NCI-H526 treated with DMSO at 0.1 percent for 48 hours (cell line): ENCODE measurements around the gene UBE2H.
"Not testable (repeated sequence)": the region's sequence is repeated elsewhere in the genome, so short reads cannot be mapped to it uniquely, and the experiment has no call there.

Source experiments
- DNase-seq: peaks from one replicate; lab custom pipeline; 2025; lab: John Stamatoyannopoulos, UW

Gene UBE2H

DNA sequence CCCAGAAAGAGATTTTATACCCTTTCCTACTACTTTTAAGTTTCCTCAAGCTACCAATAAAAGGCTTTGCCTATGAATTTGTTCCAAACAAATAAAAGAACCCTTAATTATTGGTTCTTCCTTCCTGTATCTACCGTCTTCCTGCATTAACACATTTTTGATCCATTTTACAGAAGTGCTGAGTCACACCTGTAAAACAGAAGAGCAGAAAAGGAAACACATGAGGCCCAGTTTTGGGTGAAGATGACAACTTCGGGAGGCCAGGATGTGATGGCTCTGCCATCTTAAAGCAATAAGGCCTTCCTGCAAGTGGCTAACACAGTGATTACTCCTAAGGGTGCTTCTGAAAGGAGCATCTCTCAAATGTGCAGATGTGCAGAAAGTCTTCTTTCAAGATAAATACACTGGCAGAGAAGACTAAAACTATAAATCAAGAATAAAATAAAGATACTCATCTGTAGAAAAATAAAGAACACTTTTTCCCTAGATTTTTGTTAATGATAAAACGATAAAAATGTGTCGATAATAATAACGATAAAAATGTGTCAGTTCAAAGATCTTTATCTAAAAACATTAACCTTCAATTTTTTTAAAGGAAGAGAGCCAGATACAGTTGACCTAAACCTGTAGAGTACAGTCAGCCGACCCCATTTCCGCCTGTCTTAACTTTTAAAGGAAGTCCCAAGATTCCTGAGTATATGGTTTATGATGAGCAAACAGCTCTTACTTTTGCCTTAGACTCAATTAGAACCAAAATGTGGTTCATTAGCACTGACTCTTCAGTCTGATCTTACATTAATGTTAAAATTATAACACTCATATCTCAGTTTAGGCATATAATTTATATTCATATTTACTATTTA is 108.6 kb downstream of the UBE2H start:
- DNase-seq: no peak

- DNase-seq: no peak
Measured at GRCh38 chr7:129843365-129843898, 109.3 kb downstream of the UBE2H start.

DNA sequence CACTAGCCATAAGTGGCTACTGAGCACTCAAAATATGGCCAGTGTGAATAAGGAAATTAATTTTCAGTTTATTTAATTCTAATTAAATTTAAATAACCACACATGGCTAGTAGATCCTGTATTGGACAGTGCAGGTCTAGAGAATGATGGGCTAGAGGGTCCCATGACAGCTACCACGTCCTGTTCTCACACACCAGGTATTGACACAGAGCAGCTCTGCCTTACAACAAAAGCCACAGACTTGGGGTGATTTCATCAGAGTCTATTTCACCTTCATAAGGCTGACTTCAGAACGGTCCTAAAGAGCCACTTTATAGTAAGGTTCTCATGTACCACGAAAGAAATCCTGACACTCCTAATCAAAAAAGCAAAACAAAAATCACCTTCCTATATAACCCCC is 111.3 kb downstream of the UBE2H start:
- no peak for DNase-seq

DNA sequence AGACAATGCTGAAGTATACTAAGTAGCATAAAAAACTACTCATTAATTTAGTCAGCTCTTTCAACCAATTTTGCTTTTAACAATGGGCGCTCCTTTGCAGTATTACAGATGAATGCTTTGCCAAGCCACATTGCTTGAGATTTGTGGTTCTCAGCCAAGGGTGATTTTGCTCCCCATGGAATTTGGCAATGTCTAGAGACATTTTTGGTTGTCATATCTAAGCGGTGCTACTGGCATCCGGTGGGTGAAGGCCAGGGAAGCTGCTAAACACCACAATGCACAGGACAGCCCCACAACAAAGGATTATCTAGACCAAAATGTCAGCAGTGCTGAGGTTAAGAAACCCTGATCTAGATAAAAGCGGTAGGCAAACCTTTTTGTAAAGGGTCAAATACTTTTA is 112.0 kb downstream of the UBE2H start:
- no peak for DNase-seq

DNA sequence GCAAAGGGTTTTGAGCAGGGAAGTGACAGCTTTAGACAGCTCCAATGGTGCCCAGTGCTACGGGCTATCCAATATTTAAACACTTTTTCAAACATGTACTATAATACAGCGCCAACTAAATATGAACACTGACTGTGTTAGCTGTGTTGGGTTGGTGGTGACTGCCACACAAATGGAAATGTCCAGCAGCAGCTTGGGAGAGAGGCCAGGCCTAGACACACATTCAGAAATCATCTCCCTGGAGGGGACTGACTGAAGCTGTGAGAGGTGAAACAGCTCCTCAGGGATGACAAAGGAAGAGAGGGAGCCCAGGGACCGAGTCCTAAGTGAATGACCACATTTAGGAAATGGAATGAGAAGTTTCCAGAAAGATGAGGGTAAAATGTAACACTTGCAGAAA is 115.8 kb downstream of the UBE2H start:
- DNase-seq: no peak

DNA sequence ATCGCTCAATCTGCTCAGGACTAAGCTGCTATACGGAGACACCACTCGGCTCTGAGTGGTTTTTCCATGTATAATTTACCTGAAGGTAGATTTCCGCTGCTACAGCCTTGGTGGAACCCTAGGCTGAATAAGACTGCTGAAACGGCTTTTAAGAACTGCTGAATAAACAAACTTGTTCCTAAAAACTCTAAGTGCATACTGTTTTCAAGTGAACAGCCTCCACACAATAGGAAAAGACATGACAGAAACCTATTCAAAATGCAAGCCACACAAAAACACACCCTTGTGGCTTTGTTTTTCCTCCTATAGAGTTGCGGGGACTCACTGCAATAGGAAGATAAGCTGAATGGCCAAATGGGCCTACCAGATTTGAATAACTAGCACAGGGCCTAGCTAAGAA is 117.2 kb downstream of the UBE2H start:
- no peak for DNase-seq

DNA sequence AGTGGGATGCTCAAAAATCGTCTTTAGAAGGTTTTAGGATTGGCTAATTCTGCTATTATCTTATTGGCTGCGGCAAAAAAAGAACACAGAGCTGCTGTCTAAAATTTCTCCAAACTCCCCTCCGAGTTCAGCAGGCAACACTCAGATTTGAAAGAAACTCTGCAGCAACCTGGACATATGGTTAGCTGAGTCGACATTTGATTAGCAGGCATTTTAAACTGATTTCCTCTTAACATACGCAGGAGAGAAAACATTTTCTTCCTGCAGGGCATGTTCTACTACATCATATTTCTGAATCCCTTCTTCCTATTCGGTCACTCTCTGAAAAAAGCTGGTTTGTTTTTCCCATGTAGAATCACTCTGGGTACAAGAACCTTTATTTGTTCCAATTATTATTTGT is 119.4 kb downstream of the UBE2H start:
- DNase-seq: not testable (repeated sequence)

GRCh38 chr7:129832701-129833227 is 120.0 kb downstream of the UBE2H start:
- no peak for DNase-seq

GRCh38 chr7:129832282-129832681 is 120.5 kb downstream of the UBE2H start:
- DNase-seq: no peak

- DNase-seq: no peak
Measured at GRCh38 chr7:129831424-129832058, 121.2 kb downstream of the UBE2H start.

GRCh38 chr7:129830949-129831348 is 121.8 kb downstream of the UBE2H start:
- DNase-seq: no peak

GRCh38 chr7:129829737-129830631 is 122.8 kb downstream of the UBE2H start:
- peak; percentile 92 for DNase-seq

DNA sequence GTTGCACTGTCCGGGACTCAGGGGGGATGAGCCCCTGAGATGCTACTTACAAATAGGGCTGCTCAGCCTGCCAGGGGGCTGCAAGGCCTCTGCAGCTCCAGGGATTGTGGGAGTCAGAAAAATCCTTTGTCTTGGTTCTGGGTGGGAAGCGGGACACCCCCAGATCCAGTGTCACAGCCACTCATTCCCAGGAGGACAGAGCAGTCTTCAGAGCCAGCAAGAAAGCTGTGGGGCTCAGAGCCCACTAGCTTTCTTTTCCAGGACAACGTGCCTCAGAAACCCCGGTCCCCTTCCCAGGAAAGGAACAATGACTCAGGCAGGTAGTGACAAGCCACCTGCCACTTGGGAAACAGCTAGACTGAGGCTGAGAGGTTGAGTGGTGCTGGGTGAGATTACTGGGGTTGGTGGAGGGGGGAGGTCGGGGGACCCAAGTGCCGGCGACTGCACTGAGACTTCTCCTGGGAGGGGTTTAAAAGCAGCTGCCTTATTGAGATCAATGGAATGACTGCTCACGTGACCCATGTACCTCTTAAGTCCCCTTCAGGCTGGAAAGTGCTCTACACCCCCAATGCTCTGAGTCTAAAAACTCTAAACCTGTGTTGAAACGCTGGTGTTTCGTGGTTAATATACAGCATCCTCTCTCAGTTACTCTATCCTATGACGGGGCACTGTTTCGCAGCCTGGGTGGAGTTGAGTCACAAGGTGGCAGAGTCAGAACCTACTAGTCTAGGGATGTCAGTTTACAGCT is 123.6 kb downstream of the UBE2H start:
- peak; percentile 26 for DNase-seq

DNA sequence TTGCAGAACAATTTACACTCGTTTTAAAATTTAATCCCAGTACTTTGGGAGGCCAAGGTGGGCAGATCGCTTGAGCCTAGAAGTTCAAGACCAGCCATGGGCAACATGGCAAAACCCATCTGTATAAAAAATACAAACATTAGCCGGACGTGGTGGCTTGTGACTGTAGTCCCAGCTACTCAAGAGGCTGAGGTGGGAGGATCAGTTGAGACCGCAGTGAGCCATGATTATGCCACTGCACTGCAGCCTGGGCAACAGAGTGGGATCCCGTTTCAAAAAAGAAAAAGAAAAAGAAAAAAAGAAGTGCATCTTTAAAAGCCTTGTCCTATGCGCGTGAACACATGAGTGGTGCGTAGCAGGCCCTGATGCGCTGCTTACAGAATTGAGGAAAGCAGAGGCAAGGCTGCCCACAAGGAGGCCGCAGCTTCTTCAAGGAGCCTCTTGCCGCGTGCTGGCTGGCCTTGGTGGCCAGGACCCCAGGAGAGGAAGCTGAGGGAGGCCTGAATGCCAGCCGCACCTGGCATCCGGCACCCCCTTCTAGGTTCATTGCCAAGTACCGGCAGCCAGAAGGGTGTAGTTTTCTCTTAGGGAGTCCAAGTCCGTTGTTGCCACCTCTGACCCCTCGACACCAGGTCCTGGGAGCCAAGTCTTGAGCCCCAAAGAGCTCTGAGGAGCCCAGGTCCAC is 124.5 kb downstream of the UBE2H start:
- DNase-seq: no peak

DNA sequence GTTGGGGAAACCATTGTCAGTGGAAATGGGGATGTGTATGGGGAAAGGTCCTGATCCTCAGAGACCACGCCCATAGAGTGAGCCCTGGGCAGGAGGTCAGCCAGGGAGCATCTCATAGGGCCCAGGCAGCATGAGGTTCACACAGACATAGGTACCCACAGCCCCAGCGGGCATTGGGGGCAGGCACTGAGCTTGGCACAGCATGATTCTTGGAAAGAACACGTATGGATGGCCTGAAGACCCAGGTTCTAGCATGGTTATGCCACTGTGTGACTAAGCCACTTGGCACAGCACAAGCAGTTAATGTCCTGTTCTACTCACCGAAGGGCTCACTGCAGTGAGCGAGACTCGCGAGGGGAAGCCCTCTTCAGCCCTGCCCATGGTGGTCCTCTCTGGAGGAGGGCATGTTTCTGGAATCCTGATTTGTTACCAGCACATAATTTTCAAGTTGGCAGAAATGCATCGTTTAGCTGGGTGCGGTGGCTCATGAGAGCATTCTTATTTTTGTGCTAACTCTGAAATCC is 125.2 kb downstream of the UBE2H start:
- DNase-seq: no peak

- DNase-seq: not testable (repeated sequence)
Measured at GRCh38 chr7:129826895-129827294, 125.9 kb downstream of the UBE2H start.

DNA sequence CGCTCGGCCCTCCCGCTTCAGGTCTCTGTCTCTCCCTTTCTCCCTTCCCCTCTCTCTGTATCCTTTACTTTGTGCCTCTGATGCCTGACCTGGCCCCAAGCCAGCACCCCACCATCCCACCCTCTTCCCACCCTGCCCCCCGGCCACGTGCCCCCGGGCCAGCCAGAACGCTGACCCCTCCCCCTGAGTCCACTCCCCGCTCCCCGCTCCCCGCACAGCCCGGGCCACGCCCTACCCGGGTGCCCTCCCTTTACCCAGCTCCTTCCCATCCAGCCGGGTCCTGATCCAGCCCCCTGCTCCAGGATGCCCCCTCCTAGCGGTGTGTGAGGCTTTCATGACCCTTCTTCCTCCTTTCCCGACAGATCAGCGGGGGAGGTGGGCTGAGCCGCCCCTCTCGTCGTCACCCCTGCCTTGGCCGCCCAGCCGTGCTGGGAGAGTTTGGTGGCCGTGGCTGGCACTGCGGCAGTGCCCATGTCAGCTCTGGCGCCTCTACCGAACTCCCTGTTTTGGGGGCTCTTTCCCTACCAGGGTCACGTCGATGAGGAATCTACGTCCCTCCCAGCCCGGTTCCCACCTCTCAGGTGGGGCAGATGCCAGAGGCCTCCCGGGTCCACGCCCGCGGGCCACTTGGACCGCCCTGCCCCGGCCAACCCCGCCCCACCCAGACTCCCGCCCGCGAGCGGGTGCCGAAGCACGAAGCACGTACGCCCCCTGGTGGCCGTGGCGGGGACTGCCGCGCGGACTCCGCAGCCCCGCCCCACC is 127.4 kb downstream of the UBE2H start:
- DNase-seq: peak; percentile 83

- DNase-seq: peak; percentile 96
Measured at GRCh38 chr7:129824291-129825208, 128.2 kb downstream of the UBE2H start.
